Rectal smooth muscle tissue (tissue), 1 donor: ENCODE measurements around the gene SERTAD4.
"Not testable (repeated sequence)": the region's sequence is repeated elsewhere in the genome, so short reads cannot be mapped to it uniquely, and the experiment has no call there.

Source experiments
- H3K27ac ChIP-seq: one replicate; pipeline ENCODE4 v1.7.0; 2013; ENCODE audit warnings: low read depth, low read length, inconsistent platforms
- H3K27me3 ChIP-seq: one replicate; pipeline ENCODE4 v1.7.0; 2013; ENCODE audit warnings: low read length; ENCODE audit not compliant: control insufficient read depth, insufficient read depth
- H3K36me3 ChIP-seq: one replicate; pipeline ENCODE4 v1.7.0; 2013; ENCODE audit warnings: low read length; ENCODE audit not compliant: control insufficient read depth, insufficient read depth
- H3K4me1 ChIP-seq: one replicate; pipeline ENCODE4 v1.7.0; 2013; ENCODE audit warnings: low read length; ENCODE audit not compliant: control insufficient read depth, insufficient read depth
- H3K4me3 ChIP-seq: one replicate; pipeline ENCODE4 v1.7.0; 2013; ENCODE audit warnings: low read length
- H3K9ac ChIP-seq: one replicate; pipeline ENCODE4 v1.7.0; 2013; ENCODE audit warnings: low read length

SERTAD4 gene

DNA sequence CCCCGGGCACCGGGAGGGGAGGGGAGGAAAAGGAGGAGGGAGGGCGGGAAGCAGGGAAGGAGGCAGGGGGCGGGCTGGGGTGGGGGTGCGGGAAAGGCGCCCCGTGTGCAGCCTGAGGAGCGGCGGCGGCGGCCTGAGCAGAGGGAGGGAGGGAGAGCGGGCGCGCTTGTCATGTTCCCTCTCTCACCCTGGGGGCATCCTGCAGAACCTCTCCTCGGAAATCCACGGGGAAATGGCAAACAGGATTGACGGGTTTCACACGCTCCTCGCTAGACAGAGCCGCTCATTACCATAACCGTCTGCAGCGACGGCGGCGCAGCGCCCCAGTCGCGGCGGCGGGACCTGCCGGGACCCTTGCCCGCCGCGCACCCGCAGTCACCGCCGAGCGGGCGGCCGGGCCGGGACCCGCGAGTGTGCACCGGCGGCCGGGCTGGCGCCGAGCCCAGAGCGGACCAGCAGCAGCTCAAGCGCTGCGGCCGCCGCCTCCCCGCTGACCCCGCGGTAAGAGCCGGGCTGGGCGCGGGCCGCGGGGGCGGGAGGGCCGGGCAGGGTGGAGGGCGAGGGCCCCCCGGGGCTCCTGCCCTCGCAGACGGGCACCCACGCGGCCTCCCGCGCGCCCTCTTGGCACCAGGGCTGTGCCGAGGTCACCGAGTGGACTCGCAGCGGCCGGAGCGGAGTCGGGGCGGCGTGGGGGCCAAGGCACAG, at the start of gene SERTAD4:
TSS of gene SERTAD4 (plus strand) at position 286 of the 705 bp plus-strand sequence. CDS start 5,165 bp downstream, outside the sequence.
- H3K9ac ChIP-seq = peak within 1 kb of the TSS; percentile 33
- H3K4me3 ChIP-seq = peak within 1 kb of the TSS; percentile 83
- peak within 1 kb of the TSS; percentile 96 for H3K27ac ChIP-seq
- no peaks in the 10 kb centered on the region for H3K36me3 ChIP-seq
- H3K4me1 ChIP-seq = peaks cover 24% of the 10 kb centered on the region
- H3K27me3 ChIP-seq = no peaks in the 10 kb centered on the region

DNA sequence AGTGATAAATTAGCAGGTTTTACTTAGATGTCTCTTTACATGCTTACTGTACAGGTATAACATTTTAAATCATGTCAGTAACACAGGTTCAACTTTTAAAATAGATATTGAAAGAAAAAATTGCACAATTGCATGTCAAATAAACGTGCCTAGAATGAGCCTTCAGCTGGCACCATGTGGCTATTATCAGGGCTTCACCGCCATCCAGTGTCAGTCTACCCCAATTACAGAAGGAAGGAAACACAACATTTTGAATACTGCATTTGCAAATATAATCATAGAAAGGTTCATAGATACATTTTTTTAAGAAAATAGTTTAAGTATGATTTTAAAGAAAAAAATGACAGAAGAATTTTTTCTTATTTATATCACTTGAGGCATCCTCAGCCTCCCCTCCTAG, 47.5 kb upstream of the SERTAD4 start:
- H3K27ac ChIP-seq = no peak overlapping the region
- H3K9ac ChIP-seq = no peak overlapping the region
- H3K36me3 ChIP-seq = no peaks in the 10 kb centered on the region
- no peaks in the 10 kb centered on the region for H3K4me1 ChIP-seq
- no peaks in the 10 kb centered on the region for H3K27me3 ChIP-seq
- no peak overlapping the region for H3K4me3 ChIP-seq

DNA sequence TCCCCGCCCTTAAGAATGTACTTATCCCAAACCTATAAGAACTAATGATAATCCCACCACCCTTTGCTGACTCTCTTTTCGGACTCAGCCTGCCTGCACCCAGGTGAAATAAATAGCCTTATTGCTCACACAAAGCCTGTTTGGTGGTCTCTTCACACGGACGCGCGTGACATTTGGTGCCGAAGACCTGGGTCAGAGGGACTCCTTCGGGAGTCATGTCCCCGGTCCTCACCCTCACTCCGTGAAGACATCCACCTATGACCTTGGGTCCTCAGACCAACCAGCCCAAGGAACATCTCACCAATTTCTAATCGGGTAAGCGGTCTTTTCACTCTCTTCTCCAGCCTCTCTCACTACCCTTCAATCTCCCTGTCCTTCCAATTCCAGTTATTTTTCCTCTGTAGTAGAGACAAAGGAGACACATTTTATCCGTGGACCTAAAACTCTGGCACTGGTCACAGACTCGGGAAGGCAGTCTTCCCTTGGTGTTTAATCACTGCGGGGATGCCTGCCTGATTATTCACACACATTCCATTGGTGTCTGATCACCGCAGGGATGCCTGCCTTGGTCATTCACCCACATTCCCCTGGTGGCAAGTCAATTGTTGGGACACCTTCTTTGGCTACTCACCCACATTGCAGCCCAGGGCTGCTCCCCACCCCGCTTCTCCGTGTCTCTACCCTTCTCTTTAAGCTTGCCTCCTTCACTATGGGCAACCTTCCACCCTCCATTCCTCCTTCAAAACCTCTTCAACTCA, 44.6 kb upstream of the SERTAD4 start:
- not testable (repeated sequence) for H3K9ac ChIP-seq

DNA sequence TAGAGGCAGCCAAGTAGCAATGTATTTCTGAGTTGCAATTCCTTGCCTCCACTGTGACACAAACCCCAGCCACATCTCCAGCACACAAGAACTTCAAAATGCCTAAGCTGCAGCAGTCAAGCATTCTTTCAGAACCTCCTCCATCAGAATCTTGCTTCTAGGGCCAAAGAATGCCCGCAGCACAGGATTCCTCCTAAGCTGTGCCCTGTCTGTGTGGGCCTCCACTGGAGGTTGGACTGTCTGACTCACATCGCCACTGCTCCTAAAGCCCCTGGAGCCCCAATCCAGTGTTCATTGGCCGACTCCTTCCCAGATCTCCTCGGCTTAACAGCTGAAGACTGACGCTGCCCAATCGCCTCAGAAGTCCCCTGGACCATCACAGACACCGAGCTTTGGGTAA, 43.2 kb upstream of the SERTAD4 start:
- H3K36me3 ChIP-seq = no peaks in the 10 kb centered on the region
- no peak overlapping the region for H3K9ac ChIP-seq
- H3K27me3 ChIP-seq = no peaks in the 10 kb centered on the region
- no peak overlapping the region for H3K4me3 ChIP-seq
- H3K27ac ChIP-seq = no peak overlapping the region
- H3K4me1 ChIP-seq = no peaks in the 10 kb centered on the region

More for the DNA sequence above, 44.6 kb upstream of the SERTAD4 start:
- H3K27ac ChIP-seq, H3K4me1 ChIP-seq, H3K27me3 ChIP-seq, H3K36me3 ChIP-seq, H3K4me3 ChIP-seq: not testable (repeated sequence)

DNA sequence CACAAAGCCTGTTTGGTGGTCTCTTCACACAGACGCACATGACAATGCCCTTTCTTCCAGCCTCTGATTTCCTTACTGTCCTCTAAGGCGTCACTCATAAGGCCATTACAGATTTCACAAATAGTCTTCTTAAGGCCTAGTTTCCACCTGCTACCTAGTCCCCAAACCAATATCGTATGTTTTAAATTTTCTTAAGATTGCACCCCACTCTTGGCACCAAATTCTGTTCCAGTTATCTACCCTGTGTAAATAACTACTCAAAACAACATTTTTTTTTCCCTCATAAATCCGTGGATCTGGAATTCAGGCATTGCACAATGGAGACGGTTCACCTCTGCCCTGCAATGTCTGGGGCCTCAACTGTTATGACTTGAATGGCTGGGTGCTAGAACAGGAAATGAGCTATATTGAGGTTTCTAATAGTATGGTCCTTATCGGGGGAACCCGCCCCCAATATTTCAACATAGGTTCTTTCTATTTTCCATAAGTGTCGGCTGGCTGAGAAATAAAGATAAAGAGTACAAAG, 36.9 kb upstream of the SERTAD4 start:
- Histone ChIP-seq H3K36me3 (no peaks in the 10 kb centered on the region), H3K27ac (no peak overlapping the region)

GRCh38 chr1:210196266-210196665, 36.3 kb upstream of the SERTAD4 start:
- H3K27me3 ChIP-seq, H3K4me1 ChIP-seq, H3K36me3 ChIP-seq, H3K27ac ChIP-seq, H3K4me3 ChIP-seq, H3K9ac ChIP-seq: not testable (repeated sequence)

More for the DNA sequence above, 36.9 kb upstream of the SERTAD4 start:
- H3K9ac ChIP-seq = no peak overlapping the region
- H3K4me1 ChIP-seq = no peaks in the 10 kb centered on the region
- H3K4me3 ChIP-seq = no peak overlapping the region
- H3K27me3 ChIP-seq = no peaks in the 10 kb centered on the region

GRCh38 chr1:210198840-210199239, 33.8 kb upstream of the SERTAD4 start:
- H3K36me3 ChIP-seq = no peaks in the 10 kb centered on the region
- no peak overlapping the region for H3K27ac ChIP-seq
- no peaks in the 10 kb centered on the region for H3K27me3 ChIP-seq
- H3K4me1 ChIP-seq = no peaks in the 10 kb centered on the region
- H3K4me3 ChIP-seq = no peak overlapping the region
- no peak overlapping the region for H3K9ac ChIP-seq

- no peaks in the 10 kb centered on the region for H3K36me3 ChIP-seq
- no peak overlapping the region for H3K27ac ChIP-seq
- H3K4me1 ChIP-seq = no peaks in the 10 kb centered on the region
- no peak overlapping the region for H3K4me3 ChIP-seq
- H3K9ac ChIP-seq = no peak overlapping the region
- H3K27me3 ChIP-seq = no peaks in the 10 kb centered on the region
Measured at GRCh38 chr1:210200124-210200736, 32.4 kb upstream of the SERTAD4 start.

GRCh38 chr1:210201681-210202080, 30.9 kb upstream of the SERTAD4 start:
- Histone ChIP-seq H3K9ac (no peak overlapping the region), H3K4me1 (no peaks in the 10 kb centered on the region), H3K4me3 (no peak overlapping the region), H3K36me3 (no peaks in the 10 kb centered on the region), H3K27me3 (no peaks in the 10 kb centered on the region), H3K27ac (no peak overlapping the region)

DNA sequence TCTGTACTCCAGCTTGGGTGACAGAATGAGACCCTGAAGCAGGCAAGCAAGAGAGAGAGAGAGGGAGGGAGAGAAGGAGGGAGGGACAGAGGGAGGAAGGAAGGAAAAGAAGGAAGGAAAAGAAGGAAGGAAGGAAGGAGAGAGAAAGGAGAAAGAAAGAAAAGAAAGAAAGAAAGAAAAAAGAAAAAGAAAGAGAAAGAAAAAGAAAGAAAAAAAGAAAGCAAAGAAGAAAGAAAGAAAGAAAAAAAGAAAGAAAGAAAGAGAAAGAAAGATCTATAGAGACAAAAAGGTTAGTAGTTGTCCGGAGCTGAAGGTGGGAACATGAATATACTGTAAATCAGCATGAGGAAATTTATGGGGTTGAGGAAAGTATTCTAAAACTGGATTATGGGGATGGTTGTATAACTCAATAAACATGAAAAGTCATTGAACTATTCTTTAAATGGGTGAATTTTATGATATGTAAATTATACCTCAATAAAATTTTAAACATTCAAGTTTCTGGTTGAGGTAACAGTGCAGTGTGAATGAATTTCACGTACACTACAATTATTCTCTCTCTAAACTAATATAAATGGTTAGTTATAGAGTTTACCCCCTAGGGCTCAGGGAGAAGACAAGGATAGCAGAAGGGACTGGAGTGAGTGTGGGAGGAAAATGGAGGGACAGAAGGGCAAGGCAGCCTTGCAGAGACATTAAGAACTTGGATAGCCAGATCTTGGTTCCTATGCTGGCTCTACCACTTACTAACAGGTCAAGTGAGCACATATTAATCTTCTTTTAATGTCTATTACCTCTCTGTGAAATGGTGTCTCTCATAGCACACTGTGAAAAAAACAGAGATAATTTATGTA, 24.8 kb upstream of the SERTAD4 start:
- no peaks in the 10 kb centered on the region for H3K27me3 ChIP-seq
- H3K27ac ChIP-seq = no peak overlapping the region
- no peaks in the 10 kb centered on the region for H3K4me1 ChIP-seq
- no peak overlapping the region for H3K9ac ChIP-seq
- no peak overlapping the region for H3K4me3 ChIP-seq
- no peaks in the 10 kb centered on the region for H3K36me3 ChIP-seq

- H3K9ac ChIP-seq = no peak overlapping the region
- no peak overlapping the region for H3K4me3 ChIP-seq
- no peaks in the 10 kb centered on the region for H3K27me3 ChIP-seq
- no peaks in the 10 kb centered on the region for H3K36me3 ChIP-seq
- no peaks in the 10 kb centered on the region for H3K4me1 ChIP-seq
- H3K27ac ChIP-seq = no peak overlapping the region
Measured at GRCh38 chr1:210213335-210213734, 19.3 kb upstream of the SERTAD4 start.
